ENCODE measurements around the gene SHMT1. TPM values are rescaled to one million over a fixed set of nuclear protein-coding genes. Genes with fewer than 3 reads are reported as not detected.
A peak's percentile ranks its signal among the peaks of the same experiment; 100 is the strongest.
"Not testable (repeated sequence)": the region's sequence is repeated elsewhere in the genome, so short reads cannot be mapped to it uniquely, and the experiment has no call there.

SHMT1 gene
- total and polyA plus RNA-seq, 2 donors from 2014 or later = 162 to 241 TPM

DNA sequence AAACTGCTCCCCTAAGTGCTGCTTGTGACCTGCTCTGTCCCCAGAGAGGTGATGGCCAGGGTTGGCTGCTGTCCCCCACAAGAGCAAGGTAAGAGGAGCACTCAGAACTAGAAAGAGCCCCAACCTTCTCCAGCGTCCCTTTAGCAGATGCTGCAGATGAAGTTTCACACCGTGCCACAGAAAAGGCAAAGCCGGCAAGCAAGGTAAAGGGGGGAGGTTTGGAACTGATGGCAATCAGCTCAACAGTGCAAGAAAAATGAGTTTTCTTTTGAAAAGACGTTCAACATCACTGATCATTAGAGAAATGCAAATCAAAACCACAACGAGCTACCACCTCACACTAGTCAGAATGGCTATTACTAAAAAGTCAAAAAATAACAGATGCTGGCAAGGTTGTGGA is 40.3 kb upstream of the SHMT1 start:
- H3K9ac ChIP-seq (ENCODE audit: low read length in 3 of 3); FAIRE-seq; H3K4me1 ChIP-seq (ENCODE audit: control insufficient read depth in 2 of 3, insufficient read depth in 2 of 3, low read depth in 1 of 3, low read length in 3 of 3); H3K36me3 ChIP-seq (ENCODE audit: control insufficient read depth in 2 of 3, insufficient read depth in 3 of 3, low read length in 3 of 3); H3K9me3 ChIP-seq (ENCODE audit: control insufficient read depth in 2 of 3, insufficient read depth in 1 of 3, low read length in 3 of 3); H3K27ac ChIP-seq (ENCODE audit: low read depth in 2 of 2, low read length in 2 of 2); H3K27me3 ChIP-seq (ENCODE audit: control insufficient read depth, insufficient read depth, low read length); intact Hi-C loops (cut with DNase I); H3K4me3 ChIP-seq (ENCODE audit: low read length in 3 of 3); DNase-seq: not testable (repeated sequence)

DNA sequence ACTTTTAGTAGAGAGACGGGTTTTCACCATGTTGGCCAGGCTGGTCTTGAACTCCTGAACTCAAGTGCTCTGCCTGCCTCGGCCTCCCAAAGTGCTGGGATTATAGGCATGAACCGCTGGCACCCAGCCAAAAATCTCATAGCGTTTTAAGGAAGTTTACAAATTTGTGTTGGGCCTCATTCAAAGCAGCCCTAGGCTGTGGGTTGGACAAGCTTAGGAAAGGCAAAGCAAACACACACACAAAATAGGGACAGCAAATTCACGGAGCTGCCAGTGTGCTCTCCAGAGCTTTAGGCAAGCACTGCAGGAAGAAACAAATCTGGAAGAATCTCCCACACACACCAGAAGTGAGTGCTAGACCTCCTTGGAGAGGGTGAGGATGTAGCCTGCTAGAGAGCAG is 39.8 kb upstream of the SHMT1 start:
- H3K27ac ChIP-seq (ENCODE audit: low read depth in 2 of 2, low read length in 2 of 2); H3K9me3 ChIP-seq (ENCODE audit: control insufficient read depth in 2 of 3, insufficient read depth in 1 of 3, low read length in 3 of 3); H3K36me3 ChIP-seq (ENCODE audit: control insufficient read depth in 2 of 3, insufficient read depth in 3 of 3, low read length in 3 of 3); DNase-seq; H3K9ac ChIP-seq (ENCODE audit: low read length in 3 of 3); H3K27me3 ChIP-seq (ENCODE audit: control insufficient read depth, insufficient read depth, low read length); intact Hi-C loops (cut with DNase I); H3K4me3 ChIP-seq (ENCODE audit: low read length in 3 of 3); FAIRE-seq; H3K4me1 ChIP-seq (ENCODE audit: control insufficient read depth in 2 of 3, insufficient read depth in 2 of 3, low read depth in 1 of 3, low read length in 3 of 3): not testable (repeated sequence)

DNA sequence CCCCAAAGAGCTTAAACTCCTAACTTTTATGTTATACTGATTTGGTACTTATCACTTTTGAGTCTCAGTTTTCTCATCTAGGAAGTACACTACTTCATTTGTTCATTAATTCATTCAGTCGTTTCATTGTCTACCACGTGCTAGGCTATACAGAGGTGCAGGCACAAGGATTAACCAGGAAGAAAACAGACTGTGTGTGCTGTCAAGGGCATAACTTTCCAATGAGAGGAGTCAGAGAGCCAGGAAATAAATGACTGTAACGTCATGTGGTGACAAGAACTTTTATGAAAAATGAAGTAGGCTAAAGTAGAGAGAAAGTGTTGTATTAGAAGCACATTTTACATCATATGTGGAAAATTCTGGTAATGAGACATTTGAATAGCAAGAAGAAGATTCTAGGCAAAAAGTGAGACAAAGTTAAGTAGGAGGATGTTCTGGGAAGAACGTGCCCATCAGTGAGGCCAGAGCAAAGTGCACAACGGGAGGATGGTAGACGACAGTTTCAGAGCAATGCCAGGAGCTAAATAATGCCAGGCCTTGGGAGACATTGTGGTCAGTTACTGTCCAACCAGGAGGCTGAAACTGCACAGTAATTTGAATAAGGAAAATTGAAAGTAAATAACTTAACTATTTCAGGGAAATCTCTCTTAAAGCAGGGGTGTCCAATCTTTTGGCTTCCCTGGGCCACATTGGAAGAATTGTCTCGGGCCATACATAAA is 38.7 kb upstream of the SHMT1 start:
- H3K9me3 ChIP-seq (ENCODE audit: control insufficient read depth in 2 of 3, insufficient read depth in 1 of 3, low read length in 3 of 3); H3K4me1 ChIP-seq (ENCODE audit: control insufficient read depth in 2 of 3, insufficient read depth in 2 of 3, low read depth in 1 of 3, low read length in 3 of 3); H3K36me3 ChIP-seq (ENCODE audit: control insufficient read depth in 2 of 3, insufficient read depth in 3 of 3, low read length in 3 of 3); H3K4me3 ChIP-seq (ENCODE audit: low read length in 3 of 3); intact Hi-C loops (cut with DNase I); DNase-seq; H3K27me3 ChIP-seq (ENCODE audit: control insufficient read depth, insufficient read depth, low read length); FAIRE-seq; H3K27ac ChIP-seq (ENCODE audit: low read depth in 2 of 2, low read length in 2 of 2); H3K9ac ChIP-seq (ENCODE audit: low read length in 3 of 3): not testable (repeated sequence)

DNA sequence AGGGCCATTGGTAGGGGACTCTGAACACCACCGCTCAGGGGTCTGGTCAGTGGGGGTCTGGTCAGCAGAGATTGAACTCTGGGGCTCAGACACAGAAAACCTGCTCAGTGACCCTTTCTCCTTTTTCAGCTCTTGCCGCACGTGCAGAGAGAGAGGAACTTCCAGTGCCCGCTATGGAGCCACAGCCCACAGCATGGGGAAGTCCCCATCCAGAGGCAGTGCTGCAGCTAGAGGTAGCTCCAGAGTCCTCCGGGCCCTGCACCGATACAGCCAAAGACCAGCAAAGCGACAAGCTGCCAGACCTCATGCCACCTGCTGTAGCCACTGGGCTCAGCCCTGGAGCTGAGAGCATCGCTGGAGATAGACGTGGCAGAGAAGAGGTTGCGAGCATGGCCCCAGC is 25.4 kb upstream of the SHMT1 start:
- FAIRE-seq; H3K9me3 ChIP-seq (ENCODE audit: control insufficient read depth in 2 of 3, insufficient read depth in 1 of 3, low read length in 3 of 3); intact Hi-C loops (cut with DNase I); H3K4me3 ChIP-seq (ENCODE audit: low read length in 3 of 3); H3K4me1 ChIP-seq (ENCODE audit: control insufficient read depth in 2 of 3, insufficient read depth in 2 of 3, low read depth in 1 of 3, low read length in 3 of 3); H3K27ac ChIP-seq (ENCODE audit: low read depth in 2 of 2, low read length in 2 of 2); H3K9ac ChIP-seq (ENCODE audit: low read length in 3 of 3); H3K36me3 ChIP-seq (ENCODE audit: control insufficient read depth in 2 of 3, insufficient read depth in 3 of 3, low read length in 3 of 3); DNase-seq; H3K27me3 ChIP-seq (ENCODE audit: control insufficient read depth, insufficient read depth, low read length): not testable (repeated sequence)

DNA sequence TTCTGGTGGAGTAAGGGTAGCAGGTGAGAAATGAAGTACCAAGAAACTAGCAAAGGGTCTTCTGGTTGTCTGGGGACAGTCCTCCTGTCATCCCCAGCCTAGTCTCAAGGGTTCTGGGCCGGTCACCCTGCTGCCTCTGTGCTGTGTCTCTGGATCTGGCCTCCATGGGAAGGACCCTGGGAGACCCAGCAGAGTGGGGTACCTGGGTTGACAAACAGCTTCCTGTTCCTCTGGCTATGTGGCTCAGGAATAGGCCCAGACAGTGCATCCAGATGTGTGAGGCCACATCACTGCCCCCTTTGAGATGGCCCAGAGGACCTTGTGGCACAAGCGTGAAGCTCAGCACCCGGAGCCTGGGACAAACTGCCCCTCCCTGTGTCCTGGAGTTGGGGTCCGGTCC is 24.9 kb upstream of the SHMT1 start:
- H3K9ac ChIP-seq (ENCODE audit: low read length in 3 of 3); DNase-seq; FAIRE-seq; H3K27ac ChIP-seq (ENCODE audit: low read depth in 2 of 2, low read length in 2 of 2); H3K36me3 ChIP-seq (ENCODE audit: control insufficient read depth in 2 of 3, insufficient read depth in 3 of 3, low read length in 3 of 3); H3K4me3 ChIP-seq (ENCODE audit: low read length in 3 of 3); H3K9me3 ChIP-seq (ENCODE audit: control insufficient read depth in 2 of 3, insufficient read depth in 1 of 3, low read length in 3 of 3); H3K4me1 ChIP-seq (ENCODE audit: control insufficient read depth in 2 of 3, insufficient read depth in 2 of 3, low read depth in 1 of 3, low read length in 3 of 3); H3K27me3 ChIP-seq (ENCODE audit: control insufficient read depth, insufficient read depth, low read length); intact Hi-C loops (cut with DNase I): not testable (repeated sequence)

DNA sequence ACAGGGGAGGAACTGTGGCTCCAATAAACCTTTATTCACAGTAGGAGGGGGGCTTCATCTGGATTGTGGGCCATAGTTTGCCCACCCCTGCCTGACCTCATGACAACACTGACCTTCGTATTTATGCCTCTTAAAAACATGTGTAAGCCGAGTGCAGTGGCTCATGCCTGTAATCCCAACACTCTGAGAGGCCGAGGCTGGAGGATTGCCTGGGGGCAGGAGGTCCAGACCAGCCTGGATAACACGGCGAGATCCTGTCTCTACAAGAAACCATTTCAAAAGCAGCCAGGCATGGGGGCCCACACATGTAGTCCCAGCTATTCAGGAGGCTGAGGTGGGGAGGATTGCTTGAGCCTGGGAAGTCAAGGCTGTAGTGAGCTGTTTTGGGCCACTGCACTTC is 24.2 kb upstream of the SHMT1 start:
- FAIRE-seq; H3K27ac ChIP-seq (ENCODE audit: low read depth in 2 of 2, low read length in 2 of 2); DNase-seq; H3K4me3 ChIP-seq (ENCODE audit: low read length in 3 of 3); H3K27me3 ChIP-seq (ENCODE audit: control insufficient read depth, insufficient read depth, low read length); H3K4me1 ChIP-seq (ENCODE audit: control insufficient read depth in 2 of 3, insufficient read depth in 2 of 3, low read depth in 1 of 3, low read length in 3 of 3); H3K9ac ChIP-seq (ENCODE audit: low read length in 3 of 3); intact Hi-C loops (cut with DNase I); H3K9me3 ChIP-seq (ENCODE audit: control insufficient read depth in 2 of 3, insufficient read depth in 1 of 3, low read length in 3 of 3); H3K36me3 ChIP-seq (ENCODE audit: control insufficient read depth in 2 of 3, insufficient read depth in 3 of 3, low read length in 3 of 3): not testable (repeated sequence)

DNA sequence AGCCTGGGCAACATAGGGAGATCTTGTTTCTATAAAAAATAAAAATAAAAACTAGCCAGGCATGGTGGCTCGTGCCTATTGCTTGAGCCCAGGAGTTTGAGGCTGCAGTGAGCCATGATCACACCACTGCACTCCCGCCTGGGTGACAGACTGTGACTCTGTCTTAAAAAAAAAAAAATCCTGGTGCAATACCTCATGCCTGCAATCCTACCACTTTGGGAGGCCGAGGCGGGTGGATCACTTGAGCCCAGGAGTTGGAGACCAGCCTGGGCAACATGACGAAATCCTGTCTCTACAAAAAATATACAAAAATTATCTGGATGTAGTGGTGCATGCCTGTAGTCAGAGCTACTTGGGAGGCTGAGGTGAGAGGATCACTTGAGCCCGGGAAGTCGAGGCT is 20.9 kb upstream of the SHMT1 start:
- H3K9me3 ChIP-seq (ENCODE audit: control insufficient read depth in 2 of 3, insufficient read depth in 1 of 3, low read length in 3 of 3); H3K4me1 ChIP-seq (ENCODE audit: control insufficient read depth in 2 of 3, insufficient read depth in 2 of 3, low read depth in 1 of 3, low read length in 3 of 3); FAIRE-seq; H3K36me3 ChIP-seq (ENCODE audit: control insufficient read depth in 2 of 3, insufficient read depth in 3 of 3, low read length in 3 of 3); intact Hi-C loops (cut with DNase I); DNase-seq; H3K27me3 ChIP-seq (ENCODE audit: control insufficient read depth, insufficient read depth, low read length); H3K4me3 ChIP-seq (ENCODE audit: low read length in 3 of 3); H3K9ac ChIP-seq (ENCODE audit: low read length in 3 of 3); H3K27ac ChIP-seq (ENCODE audit: low read depth in 2 of 2, low read length in 2 of 2): not testable (repeated sequence)

DNA sequence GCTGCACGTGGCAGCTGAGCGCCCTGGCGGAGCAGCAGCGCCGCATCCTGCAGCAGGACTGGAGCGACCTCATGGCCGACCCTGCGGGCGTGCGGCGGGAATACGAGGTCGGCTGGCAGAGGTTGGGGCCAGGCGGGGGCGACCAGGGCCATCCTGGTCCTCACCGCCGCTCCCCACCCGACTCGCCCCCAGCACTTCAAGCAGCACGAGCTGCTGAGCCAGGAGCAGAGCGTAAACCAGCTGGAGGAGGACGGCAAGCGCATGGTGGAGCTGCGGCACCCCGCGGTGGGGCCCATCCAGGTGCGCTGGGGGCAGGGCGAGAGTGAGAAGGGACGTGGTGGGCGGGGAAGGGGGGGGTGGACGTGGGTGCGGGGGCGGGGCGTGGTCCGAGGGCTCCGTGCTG is 19.7 kb upstream of the SHMT1 start:
- H3K27me3 ChIP-seq (ENCODE audit: control insufficient read depth, insufficient read depth, low read length); H3K9ac ChIP-seq (ENCODE audit: low read length in 3 of 3); H3K4me1 ChIP-seq (ENCODE audit: control insufficient read depth in 2 of 3, insufficient read depth in 2 of 3, low read depth in 1 of 3, low read length in 3 of 3); H3K36me3 ChIP-seq (ENCODE audit: control insufficient read depth in 2 of 3, insufficient read depth in 3 of 3, low read length in 3 of 3); H3K4me3 ChIP-seq (ENCODE audit: low read length in 3 of 3); H3K9me3 ChIP-seq (ENCODE audit: control insufficient read depth in 2 of 3, insufficient read depth in 1 of 3, low read length in 3 of 3); H3K27ac ChIP-seq (ENCODE audit: low read depth in 2 of 2, low read length in 2 of 2); FAIRE-seq; intact Hi-C loops (cut with DNase I): not testable (repeated sequence)
- peak in 4 of 5 donors; percentile 34 to 64 (median 43) for DNase-seq

All from kidney (tissue), 11 donors.